ENCODE data around the gene KCTD8.

KCTD8 gene

GRCh38 chr4:44160776-44161367 lies 287.7 kb downstream of the KCTD8 start:
- Histone ChIP-seq H3K36me3 (ENCODE audit: insufficient read depth, low read depth, low read length) (no peaks in the 10 kb centered on the region), H3K27ac (ENCODE audit: low read length) (no peak overlapping the region), H3K9me3 (ENCODE audit: insufficient read depth, low read depth, low read length) (no peaks in the 10 kb centered on the region), H3K4me1 (ENCODE audit: insufficient read depth, low read length) (no peaks in the 10 kb centered on the region), H3K27me3 (ENCODE audit: insufficient read depth, low read length) (no peaks in the 10 kb centered on the region), H3K9ac (ENCODE audit: low read depth, low read length) (no peak overlapping the region), H3K4me3 (ENCODE audit: low read length) (no peak overlapping the region)

- Histone ChIP-seq H3K27me3 (ENCODE audit: insufficient read depth, low read length) (no peaks in the 10 kb centered on the region), H3K27ac (ENCODE audit: low read length) (no peak overlapping the region), H3K4me1 (ENCODE audit: insufficient read depth, low read length) (no peaks in the 10 kb centered on the region), H3K36me3 (ENCODE audit: insufficient read depth, low read depth, low read length) (no peaks in the 10 kb centered on the region), H3K9ac (ENCODE audit: low read depth, low read length) (no peak overlapping the region), H3K9me3 (ENCODE audit: insufficient read depth, low read depth, low read length) (no peaks in the 10 kb centered on the region), H3K4me3 (ENCODE audit: low read length) (no peak overlapping the region)
Measured at GRCh38 chr4:44159991-44160390, 288.6 kb downstream of the KCTD8 start.

- no peak overlapping the region for H3K4me3 ChIP-seq (ENCODE audit: low read length)
- no peaks in the 10 kb centered on the region for H3K36me3 ChIP-seq (ENCODE audit: insufficient read depth, low read depth, low read length)
- no peak overlapping the region for H3K27ac ChIP-seq (ENCODE audit: low read length)
- no peaks in the 10 kb centered on the region for H3K4me1 ChIP-seq (ENCODE audit: insufficient read depth, low read length)
- H3K9ac ChIP-seq (ENCODE audit: low read depth, low read length), result no peak overlapping the region
- H3K27me3 ChIP-seq (ENCODE audit: insufficient read depth, low read length), result no peaks in the 10 kb centered on the region
- H3K9me3 ChIP-seq (ENCODE audit: insufficient read depth, low read depth, low read length), result no peaks in the 10 kb centered on the region
Measured at GRCh38 chr4:44157611-44158277, 290.9 kb downstream of the KCTD8 start.

GRCh38 chr4:44150091-44150576 lies 298.5 kb downstream of the KCTD8 start:
- no peaks in the 10 kb centered on the region for H3K27me3 ChIP-seq (ENCODE audit: insufficient read depth, low read length)
- no peak overlapping the region for H3K4me3 ChIP-seq (ENCODE audit: low read length)
- H3K27ac ChIP-seq (ENCODE audit: low read length), result no peak overlapping the region
- H3K9me3 ChIP-seq (ENCODE audit: insufficient read depth, low read depth, low read length), result peaks cover 7% of the 10 kb centered on the region; the same call in 1 of the 2 replicates
- peaks cover 3% of the 10 kb centered on the region; the same call in 1 of the 2 replicates for H3K4me1 ChIP-seq (ENCODE audit: insufficient read depth, low read length)
- H3K36me3 ChIP-seq (ENCODE audit: insufficient read depth, low read depth, low read length), result no peaks in the 10 kb centered on the region
- H3K9ac ChIP-seq (ENCODE audit: low read depth, low read length), result no peak overlapping the region

GRCh38 chr4:44149282-44149681 lies 299.3 kb downstream of the KCTD8 start:
- Histone ChIP-seq H3K4me3 (ENCODE audit: low read length) (no peak overlapping the region), H3K27ac (ENCODE audit: low read length) (no peak overlapping the region), H3K9ac (ENCODE audit: low read depth, low read length) (no peak overlapping the region), H3K27me3 (ENCODE audit: insufficient read depth, low read length) (no peaks in the 10 kb centered on the region), H3K9me3 (ENCODE audit: insufficient read depth, low read depth, low read length) (peaks cover 7% of the 10 kb centered on the region; the same call in 1 of the 2 replicates), H3K4me1 (ENCODE audit: insufficient read depth, low read length) (peaks cover 3% of the 10 kb centered on the region; the same call in 1 of the 2 replicates), H3K36me3 (ENCODE audit: insufficient read depth, low read depth, low read length) (no peaks in the 10 kb centered on the region)

- Histone ChIP-seq H3K9ac (ENCODE audit: low read depth, low read length) (no peak overlapping the region), H3K36me3 (ENCODE audit: insufficient read depth, low read depth, low read length) (no peaks in the 10 kb centered on the region), H3K27ac (ENCODE audit: low read length) (no peak overlapping the region)
Measured at GRCh38 chr4:44147571-44148075, 301.0 kb downstream of the KCTD8 start.

GRCh38 chr4:44146516-44146915 lies 302.1 kb downstream of the KCTD8 start:
- Histone ChIP-seq H3K4me3 (ENCODE audit: low read length) (no peak overlapping the region), H3K9ac (ENCODE audit: low read depth, low read length) (no peak overlapping the region), H3K4me1 (ENCODE audit: insufficient read depth, low read length) (peaks cover 3% of the 10 kb centered on the region; the same call in 1 of the 2 replicates), H3K27ac (ENCODE audit: low read length) (no peak overlapping the region), H3K27me3 (ENCODE audit: insufficient read depth, low read length) (no peaks in the 10 kb centered on the region), H3K36me3 (ENCODE audit: insufficient read depth, low read depth, low read length) (no peaks in the 10 kb centered on the region), H3K9me3 (ENCODE audit: insufficient read depth, low read depth, low read length) (peaks cover 7% of the 10 kb centered on the region; the same call in 1 of the 2 replicates)

More at GRCh38 chr4:44147571-44148075, 301.0 kb downstream of the KCTD8 start:
- H3K27me3 ChIP-seq (ENCODE audit: insufficient read depth, low read length), result no peaks in the 10 kb centered on the region
- peaks cover 7% of the 10 kb centered on the region; the same call in 1 of the 2 replicates for H3K9me3 ChIP-seq (ENCODE audit: insufficient read depth, low read depth, low read length)
- no peak overlapping the region for H3K4me3 ChIP-seq (ENCODE audit: low read length)
- peaks cover 3% of the 10 kb centered on the region; the same call in 1 of the 2 replicates for H3K4me1 ChIP-seq (ENCODE audit: insufficient read depth, low read length)

GRCh38 chr4:44145868-44146267 lies 302.7 kb downstream of the KCTD8 start:
- Histone ChIP-seq H3K4me3 (ENCODE audit: low read length) (no peak overlapping the region), H3K4me1 (ENCODE audit: insufficient read depth, low read length) (peaks cover 3% of the 10 kb centered on the region; the same call in 1 of the 2 replicates), H3K27me3 (ENCODE audit: insufficient read depth, low read length) (no peaks in the 10 kb centered on the region), H3K27ac (ENCODE audit: low read length) (no peak overlapping the region), H3K9ac (ENCODE audit: low read depth, low read length) (no peak overlapping the region), H3K36me3 (ENCODE audit: insufficient read depth, low read depth, low read length) (no peaks in the 10 kb centered on the region), H3K9me3 (ENCODE audit: insufficient read depth, low read depth, low read length) (peaks cover 7% of the 10 kb centered on the region; the same call in 1 of the 2 replicates)

- H3K27ac ChIP-seq (ENCODE audit: low read length), result no peak overlapping the region
- H3K4me1 ChIP-seq (ENCODE audit: insufficient read depth, low read length), result no peaks in the 10 kb centered on the region; the same call in 1 of the 2 replicates
- no peak overlapping the region for H3K4me3 ChIP-seq (ENCODE audit: low read length)
- no peak overlapping the region for H3K9ac ChIP-seq (ENCODE audit: low read depth, low read length)
- no peaks in the 10 kb centered on the region for H3K36me3 ChIP-seq (ENCODE audit: insufficient read depth, low read depth, low read length)
- no peaks in the 10 kb centered on the region; the same call in 1 of the 2 replicates for H3K9me3 ChIP-seq (ENCODE audit: insufficient read depth, low read depth, low read length)
- H3K27me3 ChIP-seq (ENCODE audit: insufficient read depth, low read length), result no peaks in the 10 kb centered on the region
Measured at GRCh38 chr4:44132526-44132925, 316.1 kb downstream of the KCTD8 start.
